Panc1 (cell line): Measurements from ENCODE around the gene THUMPD3. TPM values are rescaled to one million over a fixed set of nuclear protein-coding genes. Genes with fewer than 3 reads are reported as not detected.

Experiments
- ATAC-seq: fragments of 200-7000 bp; cut with Tn5 transposase; 2 replicates; pipeline ENCODE4 v1.9.1; 2020; ENCODE audit warnings: mild to moderate bottlenecking, moderate library complexity
- BruUV-seq: library from RNA; stranded (reverse); fragments of 400-500 nt; replicated peaks from 2 replicates; lab custom pipeline; 2021; lab: Mats Ljungman, UMichigan
- CTCF ChIA-PET: fragments of 300-600 bp; sonication (Branson Sonifier 250); formaldehyde crosslinking; loops from one replicate; lab custom pipeline; 2022; ENCODE audit warnings: antibody characterized with exemption; lab: Charles Lee
- POLR2A ChIA-PET: fragments of 300-600 bp; sonication (Branson Sonifier 250); formaldehyde crosslinking; loops from one replicate; lab custom pipeline; 2022; ENCODE audit warnings: antibody characterized with exemption; lab: Charles Lee
- DNase-seq: peaks from one replicate; pipeline ENCODE4 v3.0.0-alpha.2; 2010; ENCODE audit warnings: low read depth, low spot score
- H3K27ac ChIP-seq: 2 replicates; pipeline ENCODE4 v1.5.1; 2011; ENCODE audit warnings: mild to moderate bottlenecking, low read length, inconsistent platforms
- H3K27me3 ChIP-seq: fragments of 200-500 bp; sonication (Bioruptor generic); 2 replicates; pipeline ENCODE4 v1.6.0; 2014; ENCODE audit warnings: low read length, inconsistent platforms; ENCODE audit not compliant: control insufficient read depth, insufficient read depth
- H3K36me3 ChIP-seq: fragments of 200-500 bp; sonication (Bioruptor generic); 2 replicates; pipeline ENCODE4 v1.5.1; 2014; ENCODE audit warnings: inconsistent platforms, mild to moderate bottlenecking, low read length, moderate library complexity; ENCODE audit not compliant: control insufficient read depth, insufficient read depth
- H3K4me1 ChIP-seq: 2 replicates; pipeline ENCODE4 v1.5.1; 2011; ENCODE audit warnings: inconsistent platforms, mild to moderate bottlenecking, low read length, moderate library complexity; ENCODE audit not compliant: control insufficient read depth, insufficient read depth
- H3K4me3 ChIP-seq, 2 experiments: 2 replicates each; pipeline ENCODE4 v1.5.1; 2011 to 2012; ENCODE audit warnings: low read depth in 2 of 2, low read length in 2 of 2, mild to moderate bottlenecking in 2 of 2, inconsistent platforms in 1 of 2, moderate library complexity in 1 of 2
- H3K9me3 ChIP-seq: fragments of 200-500 bp; sonication (Bioruptor generic); 2 replicates; pipeline ENCODE4 v1.5.1; 2014; ENCODE audit warnings: low read depth, mild to moderate bottlenecking, inconsistent platforms, low read length, moderate library complexity; ENCODE audit not compliant: control insufficient read depth, insufficient read depth
- CTCF ChIP-seq: fragments of 450-650 bp; IDR thresholded peaks from 2 replicates; pipeline ENCODE4 v1.5.1; 2017; ENCODE audit warnings: mild to moderate bottlenecking
- POLR2AphosphoS5 ChIP-seq: IDR thresholded peaks from 2 replicates; pipeline ENCODE4 v1.6.1; 2012; ENCODE audit warnings: mild to moderate bottlenecking, low read depth, low read length, moderate library complexity
- REST ChIP-seq, 2 experiments: IDR thresholded peaks; 2 replicates each; pipeline ENCODE4 v1.6.1; 2011 to 2012; ENCODE audit warnings: low read depth in 2 of 2, control low read depth in 1 of 2, low read length in 1 of 2, mild to moderate bottlenecking in 1 of 2, moderate library complexity in 1 of 2; ENCODE audit not compliant: insufficient read depth in 1 of 2
- SIN3A ChIP-seq: IDR thresholded peaks from 2 replicates; pipeline ENCODE4 v1.6.1; 2012; ENCODE audit warnings: low read depth, mild to moderate bottlenecking, low read length, moderate library complexity, borderline replicate concordance; ENCODE audit not compliant: insufficient read depth
- TCF7L2 ChIP-seq: IDR thresholded peaks from 2 replicates; pipeline ENCODE4 v1.6.1; 2011; ENCODE audit warnings: mild to moderate bottlenecking, low read depth, low read length, inconsistent platforms
- in situ Hi-C: cut with HindIII; loops from 2 replicates; pipeline ENCODE4 v1.10.0; 2016; ENCODE audit warnings: low sequenced_read_pairs, low pct_unique_long_range_greater_than_20kb
- intact Hi-C: fragments of 100-400 bp; cut with micrococcal nuclease; formaldehyde crosslinking; loops from one replicate; pipeline ENCODE4 v1.10.0; 2022; ENCODE audit not compliant: unreplicated experiment
- total RNA-seq: library from RNA; stranded (reverse); gene quantifications from one replicate; pipeline ENCODE4 v1.2.1, GENCODE V29; 2021; ENCODE audit not compliant: unreplicated experiment

THUMPD3 gene
- total RNA-seq, 1 experiment from 2014 or later: 43.5 TPM

- TF ChIP-seq SIN3A (peak; percentile 75; the same call in 1 of the 2 replicates), CTCF (no peak)
- POLR2A ChIA-PET: interaction anchor here (0.7 kb wide), 1 partner anchor 45 kb away, joined by 4 read pairs; no protein-coding TSS in a partner anchor
- ATAC-seq: no peak
Observed at GRCh38 chr3:9398700-9399336, 36.0 kb downstream of the THUMPD3 start.

GRCh38 chr3:9399337-9399703 is 36.5 kb downstream of the THUMPD3 start:
- intact Hi-C loops (loop anchor here (2.0 kb wide), 1 partner anchor 23 kb away; no protein-coding TSS in a partner anchor), in situ Hi-C loops (no loop called here)
- H3K4me3 ChIP-seq: peak overlapping the region; percentile 82 to 94
- CTCF ChIA-PET: no interaction called here
- H3K9me3 ChIP-seq: no peaks in the 10 kb centered on the region
- ATAC-seq: no peak
- TF ChIP-seq REST (IDR thresholded peaks at IDR 0.05; ENCODE audit: insufficient read depth in 1 of 2, low read depth in 2 of 2, low read length in 1 of 2) (no peak), SIN3A (no peak), TCF7L2 (no peak), POLR2AphosphoS5 (no peak), CTCF (no peak)
- H3K27me3 ChIP-seq: no peaks in the 10 kb centered on the region
- H3K4me1 ChIP-seq: peaks cover 46% of the 10 kb centered on the region
- POLR2A ChIA-PET: interaction anchor here (0.7 kb wide), 1 partner anchor 46 kb away, joined by 4 read pairs; no protein-coding TSS in a partner anchor
- H3K27ac ChIP-seq: peak overlapping the region; percentile 98
- BruUV-seq: no TSS peak
- no peak for DNase-seq
- H3K36me3 ChIP-seq: peaks cover 9% of the 10 kb centered on the region; the same call in 1 of the 2 replicates

More at GRCh38 chr3:9398700-9399336, 36.0 kb downstream of the THUMPD3 start:
- Histone ChIP-seq H3K27me3 (no peaks in the 10 kb centered on the region), H3K36me3 (peaks cover 9% of the 10 kb centered on the region), H3K4me3 (peak overlapping the region; percentile 82 to 94), H3K27ac (peak overlapping the region; percentile 98), H3K9me3 (no peaks in the 10 kb centered on the region), H3K4me1 (peaks cover 45% of the 10 kb centered on the region)
- CTCF ChIA-PET: no interaction called here
- no peak for DNase-seq
- BruUV-seq: TSS peak; percentile 60
- in situ Hi-C loops: no loop called here
- intact Hi-C loops: loop anchor here (2.0 kb wide), 1 partner anchor 24 kb away; no protein-coding TSS in a partner anchor
